Activated CD8-positive, alpha-beta T cell treated with anti-CD3 and anti-CD28 coated beads for 36 hours (primary cell): ENCODE data around the gene HPCAL4. TPM values are rescaled to one million over a fixed set of nuclear protein-coding genes. Genes with fewer than 3 reads are reported as not detected.

Source experiments
- ATAC-seq: fragments of 200-7000 bp; cut with Tn5 transposase; one replicate; pipeline ENCODE4 v1.10.0; 2021; ENCODE audit warnings: mild to moderate bottlenecking, moderate library complexity
- CTCF ChIA-PET: fragments of 350-600 bp; sonication (Branson Sonifier 250); formaldehyde crosslinking; loops from one replicate; lab custom pipeline; 2021; ENCODE audit warnings: antibody characterized with exemption; lab: Charles Lee
- POLR2A ChIA-PET: fragments of 350-600 bp; sonication (Branson Sonifier 250); formaldehyde crosslinking; loops from one replicate; lab custom pipeline; 2021; ENCODE audit warnings: antibody characterized with exemption; lab: Charles Lee
- DNase-seq: peaks from one replicate; pipeline ENCODE4 v3.0.0-alpha.2; 2020
- H3K27ac Mint-ChIP-seq: one replicate; pipeline ENCODE4 v1.8.0; 2021; ENCODE audit warnings: mild to moderate bottlenecking, mixed read lengths
- H3K27me3 Mint-ChIP-seq: one replicate; pipeline ENCODE4 v1.8.0; 2021; ENCODE audit warnings: mixed read lengths
- H3K36me3 Mint-ChIP-seq: one replicate; pipeline ENCODE4 v1.8.0; 2021; ENCODE audit warnings: low read depth, mixed read lengths
- H3K4me1 Mint-ChIP-seq: one replicate; pipeline ENCODE4 v1.8.0; 2021; ENCODE audit warnings: low read depth, mixed read lengths
- H3K4me3 Mint-ChIP-seq: one replicate; pipeline ENCODE4 v1.8.0; 2021; ENCODE audit warnings: mild to moderate bottlenecking, moderate library complexity, mixed read lengths
- H3K9me3 Mint-ChIP-seq: one replicate; pipeline ENCODE4 v1.8.0; 2021; ENCODE audit warnings: mixed read lengths
- intact Hi-C: fragments of 100-400 bp; cut with micrococcal nuclease; formaldehyde crosslinking; loops from one replicate; pipeline ENCODE4 v1.10.0; 2022
- total RNA-seq, 2 experiments: library from RNA; stranded (reverse); gene quantifications; one replicate each; pipeline ENCODE4 v1.2.3, GENCODE V29; 2021
- TF ChIP-seq, protein P1 (sequence below): fragments of 200-600 bp; IDR thresholded peaks from one replicate; pipeline ENCODE4 v1.8.0; 2022; ENCODE audit warnings: antibody characterized with exemption, mild to moderate bottlenecking

The HPCAL4 gene
- total RNA-seq, 2 experiments from 2014 or later: 2.8 to 3.0 TPM

DNA sequence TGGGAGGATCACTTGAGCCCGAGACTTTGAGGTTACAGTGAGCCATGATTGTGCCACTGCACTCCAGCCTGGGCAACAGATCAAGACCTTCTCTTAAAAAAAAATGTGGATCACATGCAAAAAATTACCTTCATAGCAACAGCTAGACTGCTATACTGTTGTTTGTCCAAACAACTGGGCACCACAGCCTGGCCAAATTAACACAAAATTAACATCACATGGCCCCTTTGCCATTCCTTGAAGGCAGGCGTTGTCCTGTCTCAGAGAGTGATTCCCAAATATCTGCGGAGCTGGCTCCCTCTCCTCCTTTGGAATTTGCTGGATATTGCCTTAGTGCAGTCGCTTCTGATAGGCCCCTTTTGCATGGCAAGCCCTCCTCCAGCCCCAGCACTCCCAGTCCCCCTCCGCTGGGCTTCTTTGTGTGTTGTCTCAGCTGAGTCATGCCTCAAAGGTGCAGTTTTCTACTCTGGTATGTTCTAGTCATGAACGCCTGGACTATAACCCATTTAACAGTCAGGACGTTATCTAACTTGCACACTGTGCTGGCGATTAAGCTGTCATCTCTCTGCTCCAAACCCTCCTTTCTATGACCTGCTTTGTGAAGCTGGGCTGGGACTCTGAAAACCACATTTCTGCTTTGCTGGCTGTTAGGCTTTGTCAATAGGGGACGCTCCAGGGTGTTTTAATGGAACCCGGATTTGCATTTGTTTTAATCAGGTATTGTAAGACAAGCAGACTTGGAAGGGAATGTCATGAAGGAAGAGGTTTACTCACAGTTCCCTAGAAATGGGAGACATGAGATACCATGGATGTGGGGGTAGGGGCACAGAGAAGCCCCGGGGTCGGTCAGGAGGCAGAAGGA is 20.1 kb upstream of the HPCAL4 start:
- no peak for DNase-seq
- POLR2A ChIA-PET: no interaction called here
- no peak for ATAC-seq
- TF ChIP-seq, protein P1, sequence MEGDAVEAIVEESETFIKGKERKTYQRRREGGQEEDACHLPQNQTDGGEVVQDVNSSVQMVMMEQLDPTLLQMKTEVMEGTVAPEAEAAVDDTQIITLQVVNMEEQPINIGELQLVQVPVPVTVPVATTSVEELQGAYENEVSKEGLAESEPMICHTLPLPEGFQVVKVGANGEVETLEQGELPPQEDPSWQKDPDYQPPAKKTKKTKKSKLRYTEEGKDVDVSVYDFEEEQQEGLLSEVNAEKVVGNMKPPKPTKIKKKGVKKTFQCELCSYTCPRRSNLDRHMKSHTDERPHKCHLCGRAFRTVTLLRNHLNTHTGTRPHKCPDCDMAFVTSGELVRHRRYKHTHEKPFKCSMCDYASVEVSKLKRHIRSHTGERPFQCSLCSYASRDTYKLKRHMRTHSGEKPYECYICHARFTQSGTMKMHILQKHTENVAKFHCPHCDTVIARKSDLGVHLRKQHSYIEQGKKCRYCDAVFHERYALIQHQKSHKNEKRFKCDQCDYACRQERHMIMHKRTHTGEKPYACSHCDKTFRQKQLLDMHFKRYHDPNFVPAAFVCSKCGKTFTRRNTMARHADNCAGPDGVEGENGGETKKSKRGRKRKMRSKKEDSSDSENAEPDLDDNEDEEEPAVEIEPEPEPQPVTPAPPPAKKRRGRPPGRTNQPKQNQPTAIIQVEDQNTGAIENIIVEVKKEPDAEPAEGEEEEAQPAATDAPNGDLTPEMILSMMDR: no peak
- Mint-ChIP-seq H3K36me3 (no peaks in the 10 kb centered on the region), H3K27me3 (peaks cover 18% of the 10 kb centered on the region), H3K4me1 (no peaks in the 10 kb centered on the region), H3K9me3 (no peaks in the 10 kb centered on the region), H3K4me3 (no peak overlapping the region), H3K27ac (no peak overlapping the region)
- CTCF ChIA-PET: interaction anchor here (0.6 to 3.3 kb wide), 8 partner anchors 9 to 551 kb away, joined by 3 to 12 read pairs (median 6); partner anchors contain the start of gene NT5C1A
- intact Hi-C loops: no loop called here

DNA sequence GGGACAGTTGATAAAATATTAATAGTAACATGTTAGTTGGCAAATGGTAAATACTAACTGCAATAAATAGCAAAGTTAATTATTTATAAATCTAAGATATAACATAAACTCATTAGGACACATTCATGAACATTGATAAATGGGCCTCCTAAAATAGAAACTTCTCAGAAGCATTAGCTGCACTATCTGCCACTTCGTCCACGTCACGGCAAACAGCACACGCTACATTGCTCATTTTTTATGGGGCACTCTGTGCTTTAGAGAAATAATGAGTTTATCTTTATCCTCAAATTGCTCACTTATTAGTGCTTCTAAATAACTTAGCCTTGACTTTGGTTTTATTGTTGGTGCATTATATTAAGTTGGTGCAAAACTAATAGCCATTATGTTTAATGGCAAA is 16.3 kb upstream of the HPCAL4 start:
- H3K27ac Mint-ChIP-seq: no peak overlapping the region
- peaks cover 6% of the 10 kb centered on the region for H3K27me3 Mint-ChIP-seq
- no peak for DNase-seq
- ChIA-PET CTCF (interaction anchor here (1.3 kb wide), 1 partner anchor 50 kb away, joined by 5 read pairs; no protein-coding TSS in a partner anchor), POLR2A (no interaction called here)
- intact Hi-C loops: no loop called here
- no peaks in the 10 kb centered on the region for H3K4me1 Mint-ChIP-seq
- TF ChIP-seq, protein P1: no peak
- H3K9me3 Mint-ChIP-seq: no peaks in the 10 kb centered on the region
- ATAC-seq: no peak
- no peaks in the 10 kb centered on the region for H3K36me3 Mint-ChIP-seq
- H3K4me3 Mint-ChIP-seq: no peak overlapping the region

DNA sequence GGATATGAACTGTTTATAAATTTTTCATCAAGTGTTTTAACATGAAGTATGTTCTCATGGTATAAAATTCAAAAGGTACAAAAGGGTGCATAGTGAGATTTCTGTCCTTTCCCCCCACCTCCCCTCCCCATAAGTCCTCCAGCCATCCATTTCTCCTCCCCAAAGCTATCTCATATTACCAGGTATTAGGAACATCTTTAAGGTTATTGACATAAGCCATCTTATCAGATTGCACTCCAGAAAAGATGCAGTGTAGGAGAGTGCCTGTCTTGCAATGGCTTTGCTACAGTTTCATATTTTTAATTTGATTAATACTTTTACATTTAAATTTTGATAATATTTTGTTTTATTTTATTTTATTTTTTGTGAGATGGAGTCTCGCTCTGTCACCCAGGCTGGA is 13.5 kb upstream of the HPCAL4 start:
- peaks cover 16% of the 10 kb centered on the region for H3K27me3 Mint-ChIP-seq
- H3K9me3 Mint-ChIP-seq: no peaks in the 10 kb centered on the region
- no peak for ATAC-seq
- ChIA-PET CTCF (interaction anchor here (1.4 to 1.5 kb wide), 2 partner anchors 47 to 98 kb away, joined by 3 to 5 read pairs; no protein-coding TSS in a partner anchor), POLR2A (no interaction called here)
- intact Hi-C loops: no loop called here
- TF ChIP-seq, protein P1: no peak
- H3K36me3 Mint-ChIP-seq: no peaks in the 10 kb centered on the region
- no peak for DNase-seq
- no peak overlapping the region for H3K4me3 Mint-ChIP-seq
- no peak overlapping the region for H3K27ac Mint-ChIP-seq
- H3K4me1 Mint-ChIP-seq: no peaks in the 10 kb centered on the region

DNA sequence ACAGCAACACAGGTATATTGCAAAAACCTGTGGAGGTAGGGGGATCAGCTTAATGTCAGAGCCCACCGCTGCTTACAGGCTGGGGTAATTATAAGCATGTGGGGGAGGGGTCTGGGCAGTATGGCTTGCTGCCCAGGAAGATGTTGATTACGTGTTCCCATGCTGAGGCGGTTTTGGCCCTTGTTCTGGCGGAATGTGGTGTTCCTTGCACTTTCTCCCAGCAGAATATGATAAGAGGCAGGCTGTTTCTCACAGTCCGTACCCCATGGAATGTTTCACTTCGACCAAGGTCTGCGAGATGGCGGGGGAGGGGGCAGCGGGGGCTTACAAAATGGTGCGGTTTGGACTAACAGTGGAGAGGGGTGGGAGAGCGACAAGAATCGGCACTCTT is 9.8 kb upstream of the HPCAL4 start:
- POLR2A ChIA-PET: interaction anchor here (0.6 to 1.6 kb wide), 2 partner anchors 33 to 135 kb away, joined by 3 to 4 read pairs; no protein-coding TSS in a partner anchor
- H3K4me3 Mint-ChIP-seq: no peak overlapping the region
- no peaks in the 10 kb centered on the region for H3K9me3 Mint-ChIP-seq
- ATAC-seq (no peak), DNase-seq (no peak)
- TF ChIP-seq, protein P1: no peak
- H3K27ac Mint-ChIP-seq: no peak overlapping the region
- CTCF ChIA-PET: interaction anchor here (1.1 to 2.7 kb wide), 9 partner anchors 8 to 126 kb away, joined by 3 to 14 read pairs (median 6); partner anchors contain the start of gene NT5C1A
- H3K27me3 Mint-ChIP-seq: peaks cover 14% of the 10 kb centered on the region
- H3K4me1 Mint-ChIP-seq: no peaks in the 10 kb centered on the region
- intact Hi-C loops: no loop called here
- H3K36me3 Mint-ChIP-seq: no peaks in the 10 kb centered on the region

DNA sequence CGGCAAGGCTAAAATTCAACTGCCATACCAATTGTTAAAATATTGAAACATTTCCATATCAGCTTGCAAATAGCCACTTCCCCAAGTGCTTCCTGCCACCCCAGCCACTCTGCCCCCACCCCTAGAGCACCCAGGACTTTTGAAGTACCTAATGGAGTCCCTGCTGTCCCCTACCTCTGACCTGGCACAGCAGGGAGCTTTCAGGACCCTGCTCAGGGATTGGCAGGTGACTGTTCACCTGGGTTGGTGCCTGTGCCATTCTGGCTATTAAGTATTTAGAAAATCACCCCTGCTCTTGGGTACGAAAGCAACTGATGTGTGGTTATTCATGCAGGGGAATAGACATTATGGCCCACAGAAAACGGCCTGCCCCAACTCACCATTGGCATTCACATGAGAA is 9.1 kb upstream of the HPCAL4 start:
- Mint-ChIP-seq H3K4me1 (no peaks in the 10 kb centered on the region), H3K27me3 (peaks cover 14% of the 10 kb centered on the region), H3K9me3 (no peaks in the 10 kb centered on the region), H3K4me3 (no peak overlapping the region), H3K27ac (no peak overlapping the region), H3K36me3 (no peaks in the 10 kb centered on the region)
- ChIA-PET CTCF (interaction anchor here (1.2 to 1.7 kb wide), 3 partner anchors 34 to 89 kb away, joined by 3 to 6 read pairs (median 4); no protein-coding TSS in a partner anchor), POLR2A (interaction anchor here (0.6 to 1.6 kb wide), 2 partner anchors 34 to 134 kb away, joined by 3 to 4 read pairs; no protein-coding TSS in a partner anchor)
- no peak for ATAC-seq
- intact Hi-C loops: no loop called here
- no peak for DNase-seq
- TF ChIP-seq, protein P1: no peak
